ENCODE measurements around the gene ISY1.

Gene ISY1

GRCh38 chr3:129082026-129082425, 78.8 kb downstream of the ISY1 start:
- no peak overlapping the region for H3K27ac ChIP-seq (ENCODE audit: low read depth, low read length, poor library complexity, severe bottlenecking)
- H3K79me2 ChIP-seq (ENCODE audit: insufficient read depth, low read length), result no peaks in the 10 kb centered on the region
- H2AFZ ChIP-seq (ENCODE audit: low read length), result no peak overlapping the region
- no peaks in the 10 kb centered on the region for H3F3A ChIP-seq (ENCODE audit: insufficient read depth, low read length)
- H3K4me2 ChIP-seq (ENCODE audit: low read length), result no peak overlapping the region
- H3K27me3 ChIP-seq (ENCODE audit: insufficient read depth, low read length), result no peaks in the 10 kb centered on the region; the same call in 1 of the 2 replicates
- no peaks in the 10 kb centered on the region for H3K4me1 ChIP-seq (ENCODE audit: insufficient read depth, low read length, severe bottlenecking)
- H3K4me3 ChIP-seq (ENCODE audit: low read depth, low read length, poor library complexity, severe bottlenecking), result no peak overlapping the region
- TF ChIP-seq, protein P1, sequence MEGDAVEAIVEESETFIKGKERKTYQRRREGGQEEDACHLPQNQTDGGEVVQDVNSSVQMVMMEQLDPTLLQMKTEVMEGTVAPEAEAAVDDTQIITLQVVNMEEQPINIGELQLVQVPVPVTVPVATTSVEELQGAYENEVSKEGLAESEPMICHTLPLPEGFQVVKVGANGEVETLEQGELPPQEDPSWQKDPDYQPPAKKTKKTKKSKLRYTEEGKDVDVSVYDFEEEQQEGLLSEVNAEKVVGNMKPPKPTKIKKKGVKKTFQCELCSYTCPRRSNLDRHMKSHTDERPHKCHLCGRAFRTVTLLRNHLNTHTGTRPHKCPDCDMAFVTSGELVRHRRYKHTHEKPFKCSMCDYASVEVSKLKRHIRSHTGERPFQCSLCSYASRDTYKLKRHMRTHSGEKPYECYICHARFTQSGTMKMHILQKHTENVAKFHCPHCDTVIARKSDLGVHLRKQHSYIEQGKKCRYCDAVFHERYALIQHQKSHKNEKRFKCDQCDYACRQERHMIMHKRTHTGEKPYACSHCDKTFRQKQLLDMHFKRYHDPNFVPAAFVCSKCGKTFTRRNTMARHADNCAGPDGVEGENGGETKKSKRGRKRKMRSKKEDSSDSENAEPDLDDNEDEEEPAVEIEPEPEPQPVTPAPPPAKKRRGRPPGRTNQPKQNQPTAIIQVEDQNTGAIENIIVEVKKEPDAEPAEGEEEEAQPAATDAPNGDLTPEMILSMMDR (IDR thresholded peaks at IDR 0.05; ENCODE audit: low read length), result no peak
- no peak for TF ChIP-seq EZH2 (IDR thresholded peaks at IDR 0.05; ENCODE audit: borderline replicate concordance, low read length)
- no peaks in the 10 kb centered on the region for H4K20me1 ChIP-seq (ENCODE audit: insufficient read depth, low read length)
- H3K36me3 ChIP-seq (ENCODE audit: insufficient read depth, low read length), result no peaks in the 10 kb centered on the region
- H3K9ac ChIP-seq (ENCODE audit: low read length), result no peak overlapping the region
- no peaks in the 10 kb centered on the region for H3K9me2 ChIP-seq (ENCODE audit: low read depth, low read length)
- H3K9me3 ChIP-seq (ENCODE audit: low read length), result no peaks in the 10 kb centered on the region

DNA sequence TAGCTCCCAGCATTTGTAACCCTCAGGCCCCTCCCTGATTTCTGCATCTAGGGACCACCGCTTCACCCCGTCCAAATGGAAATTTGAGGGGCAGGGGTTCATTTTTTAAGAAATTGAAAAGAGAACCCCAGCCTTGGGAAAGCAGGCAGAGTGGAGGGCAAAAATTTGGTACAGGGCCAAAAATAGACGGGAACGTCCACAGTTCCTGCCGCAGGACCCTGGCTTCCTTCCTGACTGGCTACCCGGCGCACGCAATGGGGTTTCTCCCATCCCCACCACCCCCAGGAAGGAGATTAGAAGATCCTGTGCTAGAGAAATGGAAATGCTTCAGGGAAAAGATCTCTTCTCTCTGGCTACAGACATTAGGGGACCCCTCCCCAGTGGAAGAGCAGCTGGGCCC, 79.4 kb downstream of the ISY1 start:
- Histone ChIP-seq H3K79me2 (ENCODE audit: insufficient read depth, low read length) (no peaks in the 10 kb centered on the region), H3K9me2 (ENCODE audit: low read depth, low read length) (no peaks in the 10 kb centered on the region)

DNA sequence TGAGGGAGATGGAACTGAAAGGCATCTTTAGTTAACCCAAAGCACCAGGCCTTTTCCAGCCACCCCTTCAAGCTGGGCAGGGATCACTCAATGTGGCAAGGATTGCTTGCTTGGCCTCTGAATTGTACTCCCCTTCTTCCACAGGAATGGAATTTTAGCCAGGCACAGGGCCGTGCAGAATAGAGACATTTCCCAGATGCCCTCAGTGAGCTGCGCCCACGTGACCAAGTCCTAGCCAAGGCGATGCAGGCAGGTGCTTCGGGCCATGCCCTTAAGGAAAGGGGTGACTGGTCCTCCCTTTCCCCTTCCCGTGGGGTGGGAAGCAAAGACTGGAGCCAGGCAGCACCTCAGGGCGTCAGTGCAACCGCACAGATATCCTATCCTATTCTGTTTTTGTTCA, 82.4 kb downstream of the ISY1 start:
- TF ChIP-seq EZH2 (IDR thresholded peaks at IDR 0.05; ENCODE audit: borderline replicate concordance, low read length), result no peak
- TF ChIP-seq, protein P1 (IDR thresholded peaks at IDR 0.05; ENCODE audit: low read length), result no peak
- Histone ChIP-seq H3K4me2 (ENCODE audit: low read length) (no peak overlapping the region), H3K9ac (ENCODE audit: low read length) (no peak overlapping the region), H2AFZ (ENCODE audit: low read length) (no peak overlapping the region), H3K27ac (ENCODE audit: low read depth, low read length, poor library complexity, severe bottlenecking) (no peak overlapping the region), H4K20me1 (ENCODE audit: insufficient read depth, low read length) (no peaks in the 10 kb centered on the region), H3K27me3 (ENCODE audit: insufficient read depth, low read length) (no peaks in the 10 kb centered on the region; the same call in 1 of the 2 replicates), H3K4me1 (ENCODE audit: insufficient read depth, low read length, severe bottlenecking) (no peaks in the 10 kb centered on the region), H3K36me3 (ENCODE audit: insufficient read depth, low read length) (no peaks in the 10 kb centered on the region), H3K4me3 (ENCODE audit: low read depth, low read length, poor library complexity, severe bottlenecking) (no peak overlapping the region), H3K9me2 (ENCODE audit: low read depth, low read length) (no peaks in the 10 kb centered on the region), H3K79me2 (ENCODE audit: insufficient read depth, low read length) (no peaks in the 10 kb centered on the region), H3F3A (ENCODE audit: insufficient read depth, low read length) (no peaks in the 10 kb centered on the region), H3K9me3 (ENCODE audit: low read length) (no peaks in the 10 kb centered on the region)

More for the DNA sequence above, 79.4 kb downstream of the ISY1 start:
- Histone ChIP-seq H3K9me3 (ENCODE audit: low read length) (no peaks in the 10 kb centered on the region), H3K9ac (ENCODE audit: low read length) (no peak overlapping the region), H3K27me3 (ENCODE audit: insufficient read depth, low read length) (no peaks in the 10 kb centered on the region; the same call in 1 of the 2 replicates), H3F3A (ENCODE audit: insufficient read depth, low read length) (no peaks in the 10 kb centered on the region), H3K4me2 (ENCODE audit: low read length) (no peak overlapping the region), H4K20me1 (ENCODE audit: insufficient read depth, low read length) (no peaks in the 10 kb centered on the region), H3K4me1 (ENCODE audit: insufficient read depth, low read length, severe bottlenecking) (no peaks in the 10 kb centered on the region), H3K36me3 (ENCODE audit: insufficient read depth, low read length) (no peaks in the 10 kb centered on the region), H2AFZ (ENCODE audit: low read length) (no peak overlapping the region), H3K4me3 (ENCODE audit: low read depth, low read length, poor library complexity, severe bottlenecking) (no peak overlapping the region), H3K27ac (ENCODE audit: low read depth, low read length, poor library complexity, severe bottlenecking) (no peak overlapping the region)
- TF ChIP-seq, protein P1 (IDR thresholded peaks at IDR 0.05; ENCODE audit: low read length), result no peak
